Measurements from ENCODE around the gene MT4. TPM values are rescaled to one million over a fixed set of nuclear protein-coding genes. Genes with fewer than 3 reads are reported as not detected.

The MT4 gene
- total RNA-seq, 1 donor from 2014 or later: not detected

DNA sequence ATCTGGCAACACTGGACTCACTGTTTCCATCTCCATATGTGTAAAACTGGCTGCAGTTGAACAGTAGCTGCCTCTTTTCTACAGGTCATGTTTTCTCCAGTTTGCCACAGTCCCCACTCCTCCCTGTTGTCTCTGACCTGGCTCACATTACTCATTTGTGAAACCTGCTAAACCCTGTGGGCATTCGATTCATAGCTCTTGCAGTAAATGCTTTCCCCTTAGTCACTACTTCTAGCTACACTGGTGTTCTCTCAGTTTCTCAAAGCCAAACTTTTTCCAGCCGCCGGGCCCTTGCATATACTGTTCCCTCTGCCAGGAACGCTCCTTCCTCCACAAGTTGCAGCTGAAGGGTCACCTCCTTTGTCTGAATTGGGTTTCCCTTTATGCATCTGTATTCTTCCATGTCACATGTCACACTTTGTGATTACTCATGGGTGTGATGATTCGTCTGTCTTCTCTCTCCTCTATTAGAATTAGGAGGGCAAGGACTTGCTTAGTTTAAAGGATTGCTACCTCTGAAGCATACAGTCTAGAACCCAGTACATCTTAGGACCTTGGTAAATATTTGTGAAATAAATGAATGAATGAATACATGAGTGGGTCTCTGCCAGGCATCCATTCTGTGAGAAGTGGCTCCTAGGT is 15.0 kb upstream of the MT4 start:
- Histone ChIP-seq H3F3A (ENCODE audit: low read depth) (peaks cover 27% of the 10 kb centered on the region), H3K36me3 (no peaks in the 10 kb centered on the region), H4K20me1 (ENCODE audit: low read depth) (peaks cover 12% of the 10 kb centered on the region), H3K27ac (no peak overlapping the region), H3K27me3 (no peaks in the 10 kb centered on the region), H3K9me3 (ENCODE audit: low read depth) (no peaks in the 10 kb centered on the region), H3K79me2 (ENCODE audit: low read depth) (no peaks in the 10 kb centered on the region), H3K4me2 (no peak overlapping the region), H3K9ac (no peak overlapping the region), H3K4me3 (no peak overlapping the region), H2AFZ (replicated peaks) (no peak overlapping the region), H3K4me1 (peaks cover 17% of the 10 kb centered on the region)
- DNase-seq (ENCODE audit: low spot score): no peak
- Mint-ChIP-seq H3K27ac (peak overlapping the region; percentile 34), H3K4me1 (peaks cover 52% of the 10 kb centered on the region), H3K9me3 (no peaks in the 10 kb centered on the region), H3K4me3 (no peak overlapping the region), H3K36me3 (no peaks in the 10 kb centered on the region), H3K27me3 (ENCODE audit: insufficient read depth, low read depth) (peaks cover 7% of the 10 kb centered on the region)
- no peak for TF ChIP-seq EZH2phosphoT487 (IDR thresholded peaks at IDR 0.05)
- TF ChIP-seq EZH2 (IDR thresholded peaks at IDR 0.05): no peak
- no peak for TF ChIP-seq CTCF (IDR thresholded peaks at IDR 0.05)

DNA sequence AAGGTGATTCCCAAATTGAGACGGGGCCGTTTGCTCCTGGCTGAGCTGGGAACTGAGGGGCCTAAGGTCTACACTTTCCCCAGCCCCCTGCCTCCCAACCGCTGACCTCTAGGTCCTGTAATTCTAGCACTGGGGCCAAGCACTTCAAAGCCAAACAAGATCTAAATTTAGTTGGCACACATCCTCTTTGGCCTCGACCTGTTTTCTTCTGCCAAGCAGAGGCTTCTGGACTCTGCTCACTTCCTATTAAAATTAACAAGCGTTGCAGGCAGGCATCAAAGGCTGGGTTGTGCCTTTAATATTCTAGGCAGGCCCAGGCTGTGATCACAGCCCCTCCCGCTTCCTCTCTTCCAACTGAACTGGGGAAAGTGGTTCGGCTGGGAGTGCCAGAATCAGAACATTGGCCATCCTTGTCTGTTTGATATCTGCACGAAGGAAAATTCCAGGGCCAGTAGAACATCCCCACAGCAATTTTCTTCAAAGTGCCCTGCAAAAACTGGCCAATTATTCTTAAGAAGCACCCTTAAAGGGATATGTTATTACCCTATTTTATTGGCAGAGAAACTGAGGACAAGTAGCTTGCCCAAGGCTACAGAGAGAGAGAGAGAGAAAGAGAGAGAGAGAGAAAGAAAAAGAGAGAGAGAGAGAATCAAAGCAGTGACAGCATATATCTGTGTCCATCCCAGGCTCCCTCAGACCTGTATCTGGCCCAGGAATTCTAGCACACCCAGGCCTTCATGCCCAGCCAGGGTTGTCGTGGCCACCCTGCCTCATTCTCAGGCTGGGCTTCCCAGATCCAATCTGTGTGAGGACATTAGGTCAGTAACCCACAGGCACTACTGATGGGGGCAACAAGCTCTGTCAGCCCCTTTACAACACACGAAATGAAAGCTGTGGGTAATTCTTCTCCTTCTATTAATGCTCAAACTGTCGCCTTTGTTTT is 12.8 kb upstream of the MT4 start:
- no peaks in the 10 kb centered on the region for H3K27me3 ChIP-seq
- no peak for DNase-seq (ENCODE audit: low spot score)
- no peak overlapping the region for H2AFZ ChIP-seq (replicated peaks)
- H3K4me3 ChIP-seq: no peak overlapping the region
- Mint-ChIP-seq H3K4me1 (peaks cover 38% of the 10 kb centered on the region), H3K9me3 (no peaks in the 10 kb centered on the region), H3K27ac (peak overlapping the region; percentile 61), H3K27me3 (ENCODE audit: insufficient read depth, low read depth) (peaks cover 3% of the 10 kb centered on the region), H3K36me3 (no peaks in the 10 kb centered on the region), H3K4me3 (no peak overlapping the region)
- TF ChIP-seq EZH2 (IDR thresholded peaks at IDR 0.05) (no peak), EZH2phosphoT487 (IDR thresholded peaks at IDR 0.05) (no peak), CTCF (IDR thresholded peaks at IDR 0.05) (no peak)
- no peak overlapping the region for H3K27ac ChIP-seq
- H3K36me3 ChIP-seq: no peaks in the 10 kb centered on the region
- H4K20me1 ChIP-seq (ENCODE audit: low read depth): peaks cover 8% of the 10 kb centered on the region
- peaks cover 13% of the 10 kb centered on the region for H3F3A ChIP-seq (ENCODE audit: low read depth)
- no peak overlapping the region for H3K9ac ChIP-seq
- H3K4me1 ChIP-seq: peaks cover 11% of the 10 kb centered on the region
- H3K9me3 ChIP-seq (ENCODE audit: low read depth): no peaks in the 10 kb centered on the region
- no peaks in the 10 kb centered on the region for H3K79me2 ChIP-seq (ENCODE audit: low read depth)
- no peak overlapping the region for H3K4me2 ChIP-seq

DNA sequence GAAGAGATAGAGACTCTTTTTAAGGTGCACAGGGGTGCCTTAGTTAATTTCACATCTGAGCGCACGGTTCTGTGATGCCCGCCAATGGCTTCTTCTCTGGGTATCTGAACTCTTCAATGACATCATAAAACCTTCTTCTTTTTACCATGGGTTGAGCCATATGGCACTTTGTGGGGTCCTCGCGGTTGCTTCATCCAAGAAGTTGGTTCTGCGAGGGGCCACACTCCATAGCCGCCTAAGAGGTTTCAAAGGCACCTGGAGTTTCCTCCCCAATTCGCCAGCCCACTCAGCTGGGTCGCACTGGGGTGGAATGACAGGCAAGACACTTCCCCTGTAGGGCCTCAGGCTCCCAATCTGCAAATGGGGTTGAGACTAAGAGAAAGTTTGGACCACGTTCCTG is 10.4 kb upstream of the MT4 start:
- no peaks in the 10 kb centered on the region for H3K79me2 ChIP-seq (ENCODE audit: low read depth)
- H3K36me3 ChIP-seq: no peaks in the 10 kb centered on the region
- no peak overlapping the region for H3K27ac ChIP-seq
- no peaks in the 10 kb centered on the region for H3K9me3 Mint-ChIP-seq
- H3K4me1 ChIP-seq: no peaks in the 10 kb centered on the region
- no peaks in the 10 kb centered on the region for H3K36me3 Mint-ChIP-seq
- no peaks in the 10 kb centered on the region for H3K9me3 ChIP-seq (ENCODE audit: low read depth)
- H3K27me3 ChIP-seq: no peaks in the 10 kb centered on the region
- no peaks in the 10 kb centered on the region for H3K27me3 Mint-ChIP-seq (ENCODE audit: insufficient read depth, low read depth)
- H3K27ac Mint-ChIP-seq: no peak overlapping the region
- no peak overlapping the region for H3K4me3 ChIP-seq
- H3K9ac ChIP-seq: no peak overlapping the region
- TF ChIP-seq EZH2 (IDR thresholded peaks at IDR 0.05) (no peak), CTCF (IDR thresholded peaks at IDR 0.05) (no peak), EZH2phosphoT487 (IDR thresholded peaks at IDR 0.05) (no peak)
- H3K4me2 ChIP-seq: no peak overlapping the region
- peaks cover 16% of the 10 kb centered on the region for H3K4me1 Mint-ChIP-seq
- H3K4me3 Mint-ChIP-seq: no peak overlapping the region
- no peaks in the 10 kb centered on the region for H4K20me1 ChIP-seq (ENCODE audit: low read depth)
- DNase-seq (ENCODE audit: low spot score): no peak
- no peak overlapping the region for H2AFZ ChIP-seq (replicated peaks)
- H3F3A ChIP-seq (ENCODE audit: low read depth): no peaks in the 10 kb centered on the region

Measured in neural progenitor cell (in vitro differentiated cells).